Skin epidermis (tissue), 12 donors: ENCODE measurements around the gene KLHL24.
A peak's percentile ranks its signal among the peaks of the same experiment; 100 is the strongest.
"Not testable (repeated sequence)": the region's sequence is repeated elsewhere in the genome, so short reads cannot be mapped to it uniquely, and the experiment has no call there.

Experiments
- H3K27ac ChIP-seq, 21 experiments: fragments of 200-600 bp; sonication (generic) in 11 of 21; one replicate each; pipeline ENCODE4 v1.5.0; 2020; ENCODE audit warnings: mild to moderate bottlenecking in 3 of 21, inconsistent platforms in 2 of 21, moderate library complexity in 2 of 21
- H3K4me3 ChIP-seq, 7 experiments: fragments of 200-600 bp; sonication (generic) in 2 of 7; one replicate each; pipeline ENCODE4 v1.5.0; 2020; ENCODE audit warnings: inconsistent platforms in 2 of 7, mild to moderate bottlenecking in 2 of 7, moderate library complexity in 1 of 7

The KLHL24 gene

DNA sequence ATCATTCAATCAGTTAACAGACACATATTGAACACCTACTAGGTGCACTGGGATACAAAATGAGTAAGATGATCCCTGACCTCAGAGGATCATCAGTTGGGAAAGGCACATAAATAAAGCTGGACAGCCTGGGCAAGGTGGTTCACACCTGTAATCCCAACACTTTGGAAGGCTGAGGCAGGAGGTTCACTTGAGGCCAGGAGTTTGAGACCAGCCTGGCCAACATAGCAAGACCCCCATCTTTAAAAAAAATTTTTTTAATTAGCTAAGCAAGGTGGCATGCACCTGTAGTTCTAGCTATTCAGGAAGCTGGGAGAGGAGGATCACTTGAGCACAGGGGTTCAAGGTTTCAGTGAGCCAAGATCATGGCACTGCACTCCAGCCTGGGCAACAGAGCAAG is 3.7 kb upstream of the KLHL24 start:
- H3K4me3 ChIP-seq = no peak overlapping the region
- H3K27ac ChIP-seq = no peak overlapping the region

DNA sequence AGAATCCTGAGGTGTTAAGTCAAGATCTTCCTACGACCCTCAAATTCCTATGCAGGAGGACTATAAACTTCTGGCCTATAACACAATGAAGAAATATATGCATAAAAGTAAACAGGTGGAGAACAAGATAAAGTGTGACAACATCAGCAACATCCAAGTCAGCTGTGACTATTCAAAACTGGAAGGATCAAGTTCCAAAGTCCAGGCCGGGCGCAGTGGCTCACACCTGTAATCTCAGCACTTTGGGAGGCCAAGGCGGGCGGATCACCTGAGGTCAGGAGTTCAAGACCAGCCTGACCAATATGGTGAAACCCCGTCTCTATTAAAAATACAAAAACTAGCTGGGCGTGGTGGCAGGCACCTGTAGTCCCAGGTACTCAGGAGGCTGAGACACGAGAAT is 2.7 kb upstream of the KLHL24 start:
- not testable (repeated sequence) for H3K27ac ChIP-seq, H3K4me3 ChIP-seq

DNA sequence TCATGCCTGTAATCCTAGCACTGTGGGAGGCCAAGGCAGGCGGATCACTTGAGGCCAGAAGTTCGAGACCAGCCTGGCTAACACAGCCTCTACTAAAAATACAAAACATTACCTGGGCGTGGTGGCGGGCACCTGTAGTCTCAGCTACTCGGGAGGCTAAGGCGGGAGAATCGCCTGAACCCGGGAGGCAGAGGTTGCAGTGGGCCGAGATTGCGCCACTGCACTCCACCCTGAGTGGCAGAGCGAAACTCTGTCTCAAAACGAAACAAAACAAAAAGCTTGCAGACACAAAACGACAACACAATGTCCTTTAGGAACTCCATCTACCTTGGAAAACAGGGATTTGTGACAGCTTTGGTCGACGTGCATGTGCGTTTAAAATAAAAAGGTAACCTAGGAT is 716 bp upstream of the KLHL24 start:
- Histone ChIP-seq H3K4me3 (peak overlapping the region in 5 of 7 experiments; percentile 77 to 99 (median 98)), H3K27ac (peak overlapping the region in 19 of 21 experiments; percentile 86 to 98 (median 95))

DNA sequence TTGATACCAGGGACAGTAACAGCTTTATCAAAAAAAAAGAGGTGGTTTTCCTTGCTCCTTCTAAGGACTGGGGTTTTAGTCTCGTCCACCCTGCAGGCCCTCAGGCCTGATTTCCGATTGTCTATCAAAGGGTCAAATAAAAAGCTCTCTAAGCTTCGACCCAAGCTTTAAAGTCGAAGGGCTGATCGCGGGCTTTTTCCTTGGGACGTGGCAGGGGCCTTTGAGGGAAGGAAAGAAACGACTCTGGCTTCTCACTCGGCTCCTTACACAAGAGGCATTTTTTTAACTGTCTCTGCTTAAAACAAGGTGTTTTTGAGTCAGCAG is 354 bp upstream of the KLHL24 start:
- H3K27ac ChIP-seq = peak overlapping the region; percentile 14 to 98 (median 95)
- peak overlapping the region; percentile 77 to 100 (median 99) for H3K4me3 ChIP-seq

DNA sequence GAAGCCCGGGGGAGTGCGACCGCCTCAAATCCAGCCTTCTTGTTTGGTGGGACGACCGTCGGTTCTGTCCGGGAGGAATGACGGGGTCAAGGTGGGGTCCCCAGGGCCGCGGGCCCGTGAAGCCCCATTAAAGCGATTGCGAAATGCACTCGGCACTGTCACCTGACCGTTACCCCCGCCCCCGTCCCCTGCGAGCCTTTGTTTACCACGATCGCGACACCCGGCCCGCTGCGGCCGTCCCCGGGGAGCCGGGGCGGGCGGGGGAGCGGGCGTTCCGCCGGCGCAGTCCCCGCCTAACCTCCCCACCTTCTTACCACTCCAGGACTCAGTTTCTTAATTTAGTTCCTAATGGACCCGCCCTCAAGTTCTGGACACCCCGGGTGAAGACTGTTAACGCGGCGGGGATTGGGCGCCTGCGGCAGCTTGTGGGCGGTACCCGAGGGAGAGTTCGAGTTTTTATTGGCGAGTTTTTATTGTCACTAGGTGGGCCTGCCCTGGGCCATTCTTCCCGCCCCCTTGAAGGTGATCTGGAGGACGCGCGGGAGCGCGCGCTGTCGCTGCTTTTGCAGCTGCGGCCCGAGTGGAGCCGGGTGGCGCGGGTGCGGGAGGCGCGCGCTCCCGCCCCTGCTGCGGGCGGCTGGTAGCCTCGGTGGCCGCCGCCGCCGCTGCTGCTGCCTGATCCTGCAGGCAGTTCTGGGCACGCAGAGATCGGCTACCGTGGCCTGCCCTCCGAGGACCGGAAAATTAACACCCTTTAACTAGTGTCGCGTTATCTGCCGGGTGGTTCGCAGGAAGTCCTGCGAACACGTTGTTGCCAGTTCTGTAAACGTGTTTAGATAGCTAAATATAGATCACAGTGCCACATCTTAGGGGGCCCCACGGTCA is 1.0 kb downstream of the KLHL24 start:
- H3K4me3 ChIP-seq = peak overlapping the region; percentile 77 to 100 (median 99)
- peak overlapping the region; percentile 79 to 98 (median 95) for H3K27ac ChIP-seq

DNA sequence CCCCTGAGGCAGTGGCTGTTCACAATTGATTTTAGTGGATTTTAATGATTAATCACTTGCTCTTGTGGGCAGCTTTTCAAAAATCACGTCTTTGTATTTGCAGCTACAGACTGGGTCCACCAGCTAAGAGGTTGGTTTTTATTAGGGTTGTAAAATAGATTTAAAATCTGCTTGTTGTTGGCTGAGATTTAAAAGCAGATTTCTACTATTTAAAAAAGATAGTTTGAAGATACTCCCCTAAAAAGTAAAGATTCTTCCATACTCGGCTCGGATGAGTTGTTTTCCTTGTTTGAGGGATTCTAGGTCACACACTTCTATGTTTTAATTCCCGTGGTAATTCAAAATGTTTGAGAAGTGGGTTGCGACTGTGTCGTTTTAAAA is 1.7 kb downstream of the KLHL24 start:
- peak overlapping the region; percentile 77 to 100 (median 99) for H3K4me3 ChIP-seq
- peak overlapping the region in 20 of 21 experiments; percentile 72 to 98 (median 95) for H3K27ac ChIP-seq

DNA sequence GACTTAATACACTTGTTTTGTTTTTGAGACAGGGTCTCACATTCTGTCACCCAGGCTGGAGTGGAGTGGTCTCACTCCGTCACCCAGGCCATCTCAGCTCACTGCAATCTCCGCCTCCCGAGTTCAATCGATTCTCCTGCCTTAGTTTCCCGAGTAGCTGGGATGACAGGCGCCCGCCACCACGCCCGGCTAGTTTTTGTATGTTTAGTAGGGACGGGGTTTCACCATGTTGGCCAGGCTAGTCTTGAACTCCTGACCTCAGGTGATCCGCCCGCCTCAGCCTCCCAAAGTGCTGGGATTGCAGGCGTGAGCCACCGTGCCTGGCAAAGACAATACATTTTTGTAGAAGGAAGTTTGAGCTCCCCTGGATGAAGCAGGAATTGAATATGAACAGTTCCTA is 2.2 kb downstream of the KLHL24 start:
- not testable (repeated sequence) for H3K4me3 ChIP-seq
- H3K27ac ChIP-seq = peak overlapping the region in 2 of 21 experiments; percentile 96 to 97

DNA sequence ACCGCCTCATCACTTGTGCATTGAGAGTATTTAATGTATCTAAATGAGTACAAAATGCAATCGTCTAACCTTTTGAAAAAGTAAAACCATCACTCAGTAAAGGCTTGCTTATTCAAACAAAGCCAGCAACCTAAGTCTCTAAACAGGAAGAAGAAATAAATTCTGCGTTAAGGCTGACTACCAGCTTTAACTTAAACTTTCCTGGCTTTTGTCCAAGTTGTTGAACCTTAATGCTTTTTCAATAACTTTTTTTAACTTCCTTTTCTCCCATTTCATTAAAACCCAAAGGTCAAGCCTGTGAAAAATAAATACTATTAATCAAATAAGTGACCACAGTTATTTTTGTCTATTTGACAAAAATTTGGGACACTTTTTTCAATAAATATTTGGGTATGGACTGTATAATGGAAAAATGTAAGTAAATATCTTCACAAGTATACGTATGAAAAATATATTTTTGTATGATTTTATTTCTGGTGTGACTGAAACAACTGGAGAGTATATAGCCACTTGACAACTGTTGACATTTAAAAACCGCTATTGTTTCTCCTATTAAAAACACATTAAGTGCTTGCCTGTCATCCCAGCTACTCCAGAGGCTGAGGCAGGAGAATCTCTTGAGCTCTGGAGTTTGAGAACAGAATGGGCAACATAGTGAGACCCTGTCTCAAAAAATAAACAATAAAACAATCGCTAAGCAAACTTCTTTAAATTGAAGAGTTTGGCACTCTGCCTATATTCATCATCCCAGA is 2.9 kb downstream of the KLHL24 start:
- H3K4me3 ChIP-seq = no peak overlapping the region

DNA sequence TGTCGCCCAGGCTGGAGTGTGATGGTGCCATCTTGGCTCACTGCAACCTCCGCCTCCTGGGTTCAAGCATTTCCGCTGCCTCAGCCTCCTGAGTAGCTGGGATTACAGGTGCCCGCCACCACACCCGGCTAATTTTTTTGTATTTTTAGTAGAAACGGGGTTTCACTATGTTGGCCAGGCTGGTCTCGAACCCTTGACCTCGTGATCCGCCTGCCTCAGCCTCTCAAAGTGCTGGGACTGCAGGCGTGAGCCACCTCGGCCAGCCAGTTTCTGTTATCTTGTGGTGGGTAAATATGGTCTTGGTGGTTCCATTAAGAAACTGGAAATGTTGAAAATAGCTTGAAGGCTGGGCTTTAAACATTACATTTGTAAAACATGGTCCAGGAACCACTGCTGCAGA is 5.2 kb downstream of the KLHL24 start:
- H3K27ac ChIP-seq = not testable (repeated sequence)

More for the DNA sequence above, 2.9 kb downstream of the KLHL24 start:
- no peak overlapping the region for H3K27ac ChIP-seq

DNA sequence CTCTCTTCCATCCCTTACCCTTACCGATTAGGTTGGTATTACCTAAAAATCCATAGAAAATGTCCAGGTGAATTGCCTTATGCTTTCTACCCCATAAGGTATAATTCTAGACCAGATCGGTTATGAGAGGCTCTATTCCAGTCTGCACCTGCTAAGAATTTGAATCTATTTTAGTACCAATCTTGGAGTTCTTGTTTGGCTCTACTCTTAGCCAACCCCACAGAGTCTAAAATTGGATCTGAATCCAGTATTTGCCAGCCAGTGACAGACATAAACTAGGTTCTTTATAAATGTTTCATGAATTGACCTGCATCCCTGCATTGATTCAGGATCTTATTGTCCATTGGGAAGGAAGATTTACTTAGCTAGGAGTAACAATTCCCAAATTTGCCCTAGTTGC is 6.5 kb downstream of the KLHL24 start:
- H3K4me3 ChIP-seq = no peak overlapping the region
- H3K27ac ChIP-seq = no peak overlapping the region

More for the DNA sequence above, 5.2 kb downstream of the KLHL24 start:
- not testable (repeated sequence) for H3K4me3 ChIP-seq

DNA sequence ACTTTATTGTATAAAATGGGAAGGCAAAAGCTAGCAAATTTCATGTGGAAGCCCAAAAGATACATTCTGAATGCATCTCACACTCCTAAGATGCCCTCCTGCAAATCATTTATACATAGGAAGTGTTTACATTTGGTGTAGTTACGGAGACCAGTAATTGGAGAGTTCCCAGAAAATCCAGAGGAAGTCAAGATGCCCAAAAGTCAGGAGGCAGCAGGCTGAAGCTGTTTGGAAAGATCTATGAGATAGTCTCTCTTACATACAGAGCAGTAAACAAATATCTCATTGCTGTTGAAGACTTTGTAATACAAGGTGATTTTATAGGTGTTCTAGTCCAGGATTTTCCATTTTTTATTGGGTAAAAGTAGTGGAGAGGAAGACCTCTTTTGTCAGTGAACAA is 8.8 kb downstream of the KLHL24 start:
- Histone ChIP-seq H3K4me3 (no peak overlapping the region), H3K27ac (no peak overlapping the region)

DNA sequence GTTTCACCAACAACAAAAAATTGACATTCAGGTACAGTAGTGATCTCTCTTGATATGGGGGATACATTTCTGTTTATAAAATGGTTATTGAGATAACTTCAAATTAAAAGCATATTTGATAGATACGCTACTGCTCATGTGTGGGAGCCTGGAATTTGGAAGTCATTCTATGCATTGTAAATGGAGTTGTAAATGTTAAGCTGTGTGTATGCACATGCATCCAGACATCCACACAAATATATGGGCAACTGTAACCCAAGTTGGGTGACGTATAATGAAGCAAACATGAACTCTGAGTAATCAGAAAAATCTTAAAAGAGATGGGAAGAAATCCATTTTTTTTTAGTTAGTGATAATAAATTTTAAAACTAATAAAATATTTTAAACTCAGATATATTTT is 9.8 kb downstream of the KLHL24 start:
- no peak overlapping the region for H3K27ac ChIP-seq
- no peak overlapping the region for H3K4me3 ChIP-seq

DNA sequence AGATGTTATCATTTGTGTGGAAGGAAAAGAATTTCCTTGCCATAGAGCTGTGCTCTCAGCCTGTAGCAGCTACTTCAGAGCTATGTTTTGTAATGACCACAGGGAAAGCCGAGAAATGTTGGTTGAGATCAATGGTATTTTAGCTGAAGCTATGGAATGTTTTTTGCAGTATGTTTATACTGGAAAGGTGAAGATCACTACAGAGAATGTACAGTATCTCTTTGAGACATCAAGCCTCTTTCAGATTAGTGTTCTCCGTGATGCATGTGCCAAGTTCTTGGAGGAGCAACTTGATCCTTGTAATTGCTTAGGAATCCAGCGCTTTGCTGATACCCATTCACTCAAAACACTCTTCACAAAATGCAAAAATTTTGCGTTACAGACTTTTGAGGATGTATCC is 15.1 kb downstream of the KLHL24 start:
- Histone ChIP-seq H3K4me3 (no peak overlapping the region), H3K27ac (no peak overlapping the region)

DNA sequence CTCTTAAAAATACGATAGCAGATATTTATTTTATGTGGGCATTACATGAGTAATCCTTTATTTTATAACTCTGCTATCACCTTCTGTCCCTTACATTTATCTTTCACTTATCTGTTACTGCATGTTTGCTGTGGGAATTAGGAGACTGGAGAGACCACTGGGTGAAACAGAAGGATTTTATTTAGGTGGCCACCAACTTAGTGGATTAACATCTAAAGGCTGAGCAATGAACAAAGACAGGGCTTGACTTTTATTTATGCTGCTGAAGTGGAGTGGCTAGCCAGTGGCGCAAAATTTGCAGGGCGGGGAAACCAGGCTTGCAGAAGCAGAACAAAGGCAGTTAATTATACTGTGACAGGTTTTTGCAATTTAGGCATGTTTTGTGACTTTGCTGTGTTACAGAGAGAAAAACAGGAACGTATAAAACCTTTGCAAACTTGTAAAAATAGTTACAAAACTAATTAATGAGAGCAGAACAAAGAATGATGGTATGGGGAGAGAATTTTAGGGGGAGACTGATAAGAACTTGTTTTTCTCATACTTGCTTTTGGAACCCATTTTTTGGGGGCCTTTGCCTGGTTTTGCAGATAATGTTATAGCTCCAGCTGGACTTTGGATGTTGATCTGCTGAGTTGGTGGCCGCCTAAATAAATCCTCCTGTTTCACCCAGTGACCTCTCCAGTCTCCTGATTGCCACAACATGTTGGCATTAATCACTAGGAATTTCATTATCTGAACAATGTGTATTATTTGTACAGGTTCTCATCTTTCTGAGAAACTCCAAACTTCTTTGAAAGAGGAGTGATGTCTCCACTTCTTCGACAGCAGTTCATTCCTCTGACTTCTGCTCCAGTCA is 18.0 kb downstream of the KLHL24 start:
- Histone ChIP-seq H3K4me3 (no peak overlapping the region), H3K27ac (no peak overlapping the region)

DNA sequence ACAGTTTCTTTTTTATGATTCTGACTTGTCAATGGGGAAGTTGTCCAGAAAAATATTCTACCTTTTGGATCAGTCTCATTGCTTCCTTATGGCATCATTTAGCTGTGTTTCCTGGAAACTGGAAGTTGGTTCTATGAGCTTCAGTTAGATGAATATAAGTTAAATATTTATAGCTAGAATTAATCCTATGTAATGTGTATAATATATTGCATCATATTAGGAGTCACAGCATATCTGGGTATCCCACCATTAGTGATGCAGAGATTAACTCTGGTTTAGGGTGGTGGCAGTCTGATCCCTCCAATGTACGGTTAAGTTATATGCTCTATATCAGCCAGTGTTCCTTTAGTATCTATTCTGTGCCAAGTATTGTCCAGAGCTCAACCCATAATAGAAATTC is 19.3 kb downstream of the KLHL24 start:
- H3K27ac ChIP-seq = no peak overlapping the region
- no peak overlapping the region for H3K4me3 ChIP-seq

DNA sequence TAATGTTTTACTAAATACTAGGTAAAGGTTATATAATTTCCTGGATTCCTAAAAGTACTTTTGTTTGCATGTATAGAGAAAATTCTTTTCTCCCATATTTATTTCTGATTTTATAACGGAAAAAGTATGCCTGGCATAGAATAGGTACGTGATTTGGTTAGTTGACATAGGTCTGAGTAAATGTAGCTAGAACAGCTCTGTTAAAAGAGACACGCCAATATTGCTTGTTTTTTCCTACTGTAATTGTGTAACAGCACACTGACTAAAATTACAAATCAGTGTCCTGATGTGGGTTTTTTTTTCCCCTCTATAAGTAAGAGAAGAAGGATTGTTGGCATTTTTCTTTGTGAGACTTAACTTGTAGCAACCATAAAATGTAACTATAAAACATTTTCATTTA is 26.7 kb downstream of the KLHL24 start:
- H3K4me3 ChIP-seq = no peak overlapping the region
- H3K27ac ChIP-seq = no peak overlapping the region

DNA sequence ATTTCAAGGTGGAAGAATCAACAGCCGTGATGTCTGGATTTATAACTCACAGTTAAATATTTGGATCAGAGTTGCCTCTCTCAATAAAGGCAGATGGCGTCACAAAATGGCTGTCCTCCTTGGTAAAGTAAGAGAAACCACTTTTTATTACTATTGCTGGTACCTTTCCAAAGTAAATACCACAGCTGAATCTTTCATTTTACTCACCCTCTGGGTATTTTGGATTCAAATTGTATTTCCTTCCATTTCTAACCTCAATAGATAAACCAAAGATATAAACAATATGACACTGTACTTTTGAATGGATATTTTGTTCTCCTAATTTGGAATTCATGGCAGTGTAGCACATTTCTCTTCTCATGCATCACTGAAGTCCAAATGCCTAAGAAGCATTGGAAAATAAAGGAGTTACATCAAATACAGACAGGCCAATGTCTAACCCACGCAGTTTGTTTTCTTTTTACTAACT is 29.5 kb downstream of the KLHL24 start:
- H3K4me3 ChIP-seq = no peak overlapping the region
- no peak overlapping the region for H3K27ac ChIP-seq

DNA sequence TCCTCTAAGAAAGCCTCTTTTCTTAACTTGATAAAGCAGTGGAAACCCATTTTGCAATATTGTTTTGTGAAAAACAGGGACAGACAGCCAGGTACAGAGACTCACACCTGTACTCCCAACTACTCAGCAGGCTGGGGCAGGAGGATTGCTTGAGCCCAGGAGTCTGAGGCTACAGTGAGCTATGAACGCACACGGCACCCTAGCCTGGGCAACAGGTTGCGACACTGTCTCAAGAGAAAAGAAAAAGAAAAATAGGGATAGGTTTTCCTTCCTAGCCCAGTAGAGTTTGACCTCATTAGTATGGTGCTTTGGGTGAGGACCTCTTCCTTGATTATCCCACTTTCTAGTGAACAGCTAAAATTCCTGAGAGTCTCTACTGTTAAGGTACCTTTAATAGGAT is 44.6 kb downstream of the KLHL24 start:
- H3K4me3 ChIP-seq = no peak overlapping the region
- no peak overlapping the region for H3K27ac ChIP-seq

DNA sequence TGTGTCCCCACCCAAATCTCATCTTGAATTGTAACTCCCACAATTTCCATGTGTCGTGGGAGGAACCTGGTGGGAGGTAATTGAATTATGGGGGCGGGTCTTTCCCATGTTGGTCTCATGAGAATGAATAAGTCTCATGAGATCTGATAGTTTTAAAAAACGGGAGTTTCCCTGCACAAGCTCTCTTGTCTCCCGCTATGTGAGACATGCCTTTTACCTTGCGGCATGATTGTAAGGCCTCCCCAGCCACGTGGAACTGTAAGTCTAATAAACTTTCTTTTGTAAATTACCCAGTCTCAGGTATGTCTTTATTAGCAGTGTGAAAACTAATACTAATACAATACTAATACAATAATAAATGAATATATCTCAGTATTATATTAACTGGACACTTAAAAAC is 52.3 kb downstream of the KLHL24 start:
- Histone ChIP-seq H3K4me3 (no peak overlapping the region), H3K27ac (no peak overlapping the region)

DNA sequence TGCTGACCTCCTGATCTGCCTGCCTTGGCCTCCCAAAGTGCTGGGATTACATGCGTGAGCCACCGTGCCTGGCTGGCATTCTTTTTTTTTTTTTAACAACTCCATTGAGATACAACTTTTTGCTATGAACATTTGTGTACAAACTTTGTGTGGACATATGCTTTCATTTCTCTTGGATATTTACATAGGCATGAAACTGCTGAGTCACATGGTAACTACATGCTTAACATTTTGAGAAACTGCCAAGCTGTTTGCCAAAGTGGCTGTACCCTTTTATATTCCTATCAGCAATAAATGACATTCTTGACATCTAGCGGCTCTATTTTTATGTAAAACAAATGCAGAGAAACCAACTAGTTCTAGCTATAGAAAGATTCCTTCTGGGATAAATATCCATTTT is 53.5 kb downstream of the KLHL24 start:
- no peak overlapping the region for H3K27ac ChIP-seq
- no peak overlapping the region for H3K4me3 ChIP-seq
